GM21619 (cell line): ENCODE measurements around the gene S100A11.
"Not testable (repeated sequence)": the region's sequence is repeated elsewhere in the genome, so short reads cannot be mapped to it uniquely, and the experiment has no call there.

Experiments used
- ATAC-seq: cut with Tn5 transposase; IDR thresholded peaks from one replicate; pipeline ENCODE4 v1.9.1; 2021; ENCODE audit not compliant: unreplicated experiment

The S100A11 gene

DNA sequence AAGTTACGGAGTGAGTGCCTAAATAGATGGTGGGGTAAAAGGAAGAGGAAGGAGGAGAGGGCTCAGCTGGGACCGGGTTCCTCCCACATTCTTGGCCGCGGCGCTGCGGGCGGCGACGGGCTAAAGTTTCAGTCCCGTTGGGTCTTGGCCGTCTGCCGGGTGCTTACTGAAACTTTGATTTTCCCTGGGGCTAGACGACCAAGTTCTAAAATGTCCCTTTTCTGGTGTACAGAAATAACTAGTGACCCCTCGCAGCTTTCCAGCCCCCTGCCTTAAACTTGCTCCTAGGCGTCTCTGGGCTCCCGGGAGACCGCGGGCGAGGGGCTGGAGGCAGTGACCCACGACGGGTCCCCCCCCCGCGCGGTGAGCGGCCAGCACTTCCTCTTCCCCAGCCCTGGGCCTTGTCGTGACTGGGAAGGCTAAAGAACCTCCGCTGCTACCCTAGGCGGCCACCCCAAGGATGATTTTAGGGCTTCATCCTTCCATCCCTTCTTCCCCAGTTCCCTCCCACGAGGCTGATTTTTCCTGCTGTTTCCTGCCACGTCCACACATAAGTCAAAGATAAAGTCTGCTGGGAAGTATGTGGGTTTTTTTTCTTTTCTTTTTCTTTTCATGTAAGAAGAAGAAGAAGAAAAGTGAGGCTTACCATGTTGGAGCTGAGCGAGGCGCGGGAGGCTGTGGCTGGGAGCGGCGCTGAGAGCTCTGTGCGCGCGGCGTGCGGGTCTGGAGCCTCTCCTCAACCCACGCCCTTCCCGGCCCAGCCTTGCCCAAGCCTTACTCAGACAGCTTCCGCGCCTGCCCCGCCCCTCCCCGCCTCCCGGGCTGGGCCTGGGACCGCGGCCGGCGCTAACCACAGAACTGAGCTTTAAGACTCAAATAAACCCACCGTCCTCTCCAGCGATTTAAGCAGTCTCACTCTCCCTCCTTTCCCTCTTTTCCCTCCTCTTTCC, at the start of gene S100A11:
S100A11 (minus strand) TSS at position 738 of the 950 bp plus-strand sequence; CDS start at position 649, 89 bp downstream.
- ATAC-seq: peak; percentile 37

DNA sequence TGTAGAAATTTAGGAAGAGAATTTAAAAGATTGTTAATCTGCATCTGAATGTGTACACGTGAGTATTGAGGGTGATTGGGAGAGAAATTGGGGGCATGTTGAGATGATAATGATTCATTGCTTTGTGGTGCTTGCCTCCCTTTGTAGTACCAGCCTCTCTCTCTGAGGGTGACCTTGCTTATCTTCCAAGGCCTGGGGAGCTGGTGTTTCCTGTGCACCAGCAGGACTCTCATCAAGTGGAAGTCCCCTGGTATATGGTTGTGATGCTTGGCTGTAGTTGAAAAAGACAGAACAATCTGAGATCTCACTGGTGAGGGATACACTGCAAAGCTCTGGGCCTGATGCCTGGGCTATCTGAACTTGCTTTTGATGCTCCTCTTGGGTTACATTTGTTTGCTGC, 48.0 kb upstream of the S100A11 start:
- no peak for ATAC-seq

DNA sequence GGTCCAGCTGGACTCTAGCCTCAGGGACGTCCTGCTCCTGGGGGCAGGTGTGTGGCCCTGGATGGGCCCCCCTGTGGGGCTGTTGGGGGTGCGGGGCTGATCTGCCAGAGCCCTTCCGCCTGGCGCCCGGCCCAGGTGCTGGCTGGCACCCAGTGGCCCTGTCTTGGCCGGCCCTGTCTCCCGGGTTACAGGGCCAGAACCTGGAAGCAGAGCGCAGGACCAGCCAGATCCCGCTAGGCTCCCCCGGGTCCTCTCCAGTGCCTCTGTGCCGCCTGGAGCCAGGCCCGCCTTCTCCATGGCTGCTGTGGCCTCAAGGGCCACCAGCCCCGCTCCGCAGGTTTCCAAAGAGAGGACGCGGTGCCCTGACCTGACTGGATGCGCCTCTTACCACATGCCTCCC, 44.2 kb upstream of the S100A11 start:
- ATAC-seq: not testable (repeated sequence)

- ATAC-seq: not testable (repeated sequence)
Measured at GRCh38 chr1:152080494-152080893, 43.7 kb upstream of the S100A11 start.

DNA sequence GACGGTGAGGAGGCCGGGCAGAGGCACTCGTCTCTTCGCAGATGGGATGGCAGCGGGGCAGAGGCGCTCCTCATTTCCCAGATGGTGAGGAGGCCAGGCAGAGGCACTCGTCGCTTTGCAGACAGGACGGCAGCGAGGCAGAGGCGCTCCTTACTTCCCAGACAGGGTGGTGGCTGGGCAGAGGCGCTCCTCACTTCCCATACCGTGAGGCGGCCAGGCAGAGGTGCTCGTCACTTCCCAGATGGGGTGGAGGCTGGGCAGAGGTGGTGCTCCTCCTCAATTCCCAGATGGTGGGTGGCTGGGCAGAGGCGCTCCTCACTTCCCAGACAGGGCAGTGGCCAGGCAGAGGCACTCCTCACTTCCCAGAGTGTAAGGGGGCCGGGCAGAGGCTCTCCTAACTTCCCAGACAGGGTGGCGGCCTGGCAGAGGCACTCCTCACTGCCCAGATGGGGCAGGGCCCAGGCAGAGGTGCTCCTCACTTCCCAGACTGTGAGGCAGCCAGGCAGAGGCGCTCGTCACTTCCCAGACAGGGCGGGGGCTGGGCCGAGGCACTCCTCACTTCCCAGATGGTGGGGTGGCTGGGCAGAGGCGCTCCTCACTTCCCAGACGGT, 42.1 kb upstream of the S100A11 start:
- ATAC-seq: no peak

DNA sequence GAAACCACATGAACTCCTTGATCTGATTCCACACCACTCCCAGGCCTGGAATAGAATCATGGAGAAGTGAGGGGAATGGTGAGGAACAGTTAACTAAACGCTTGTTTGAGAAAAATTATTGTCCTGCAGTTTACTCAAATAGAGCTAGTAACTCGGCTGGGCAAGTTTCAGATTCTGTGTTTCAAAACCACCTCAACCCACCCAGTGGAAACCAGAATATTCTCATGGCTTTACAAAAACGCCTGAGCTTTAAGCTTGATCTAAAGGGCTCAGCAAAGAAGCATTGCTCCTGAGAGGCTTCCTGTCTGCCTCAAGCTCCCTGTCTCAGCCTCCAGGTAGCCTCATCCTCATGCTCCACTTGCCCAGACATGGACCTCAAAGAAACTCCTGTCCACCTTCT, 35.5 kb upstream of the S100A11 start:
- no peak for ATAC-seq

GRCh38 chr1:152071123-152071522, 34.3 kb upstream of the S100A11 start:
- ATAC-seq: no peak

GRCh38 chr1:152067929-152068328, 31.1 kb upstream of the S100A11 start:
- ATAC-seq: no peak

DNA sequence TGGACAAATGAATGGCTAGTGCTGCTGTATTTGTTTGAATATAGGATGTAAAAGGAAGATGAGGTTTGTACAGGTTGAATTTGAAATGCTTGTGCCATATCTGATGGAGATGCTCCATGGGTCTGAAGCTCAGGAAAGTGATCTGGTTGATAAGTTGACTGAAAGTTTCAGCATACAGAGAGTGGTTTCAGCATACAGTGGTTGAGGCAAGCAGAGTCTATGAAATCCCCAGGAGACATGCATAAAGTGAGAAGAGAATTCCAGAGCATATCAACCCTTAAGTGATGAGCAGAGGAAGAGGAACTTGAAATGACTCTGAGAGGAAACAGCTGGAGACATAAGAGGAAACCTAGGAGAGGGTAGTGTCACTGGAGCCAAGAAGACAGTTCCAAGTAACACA, 30.3 kb upstream of the S100A11 start:
- ATAC-seq: no peak

DNA sequence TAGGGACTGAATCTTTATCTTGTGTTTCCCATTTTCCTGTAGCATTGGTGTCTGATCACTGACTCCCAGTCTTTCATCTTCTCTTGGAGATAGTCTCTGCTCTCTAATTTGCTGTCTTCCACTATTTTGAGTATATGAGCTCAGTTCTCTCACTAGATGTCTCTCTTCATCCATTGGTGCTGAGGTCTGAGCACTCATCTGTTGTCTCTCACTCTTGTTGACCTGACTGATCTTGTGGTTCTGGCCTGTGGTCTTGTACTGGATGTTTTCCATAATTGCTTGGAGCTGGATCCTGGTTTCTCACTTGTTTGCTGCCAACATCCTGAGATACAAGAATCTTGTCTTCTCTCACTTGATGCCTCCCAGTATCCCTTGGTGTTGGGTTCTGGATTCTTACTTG, 25.1 kb upstream of the S100A11 start:
- ATAC-seq: no peak

DNA sequence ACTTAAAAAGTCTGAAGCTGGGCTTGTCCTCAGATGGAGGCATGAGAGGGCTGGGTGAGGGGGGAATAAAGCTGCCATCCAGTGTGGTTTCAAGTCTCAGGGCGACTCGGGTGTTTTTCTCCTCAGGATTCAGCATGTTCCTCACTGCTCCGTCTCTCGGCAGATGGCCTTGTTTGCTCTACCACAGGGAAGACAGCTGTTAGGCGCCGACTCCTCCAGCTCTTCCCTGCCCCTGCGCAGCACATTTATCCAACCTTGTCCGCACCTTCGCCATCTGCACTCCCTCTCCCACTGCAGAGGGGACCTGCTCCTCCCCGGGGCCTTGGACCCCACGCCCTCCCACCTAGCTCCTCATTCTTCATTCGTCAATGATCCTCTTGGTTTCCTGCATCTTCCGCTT, 16.6 kb upstream of the S100A11 start:
- no peak for ATAC-seq

- no peak for ATAC-seq
Measured at GRCh38 chr1:152052606-152053005, 15.8 kb upstream of the S100A11 start.

DNA sequence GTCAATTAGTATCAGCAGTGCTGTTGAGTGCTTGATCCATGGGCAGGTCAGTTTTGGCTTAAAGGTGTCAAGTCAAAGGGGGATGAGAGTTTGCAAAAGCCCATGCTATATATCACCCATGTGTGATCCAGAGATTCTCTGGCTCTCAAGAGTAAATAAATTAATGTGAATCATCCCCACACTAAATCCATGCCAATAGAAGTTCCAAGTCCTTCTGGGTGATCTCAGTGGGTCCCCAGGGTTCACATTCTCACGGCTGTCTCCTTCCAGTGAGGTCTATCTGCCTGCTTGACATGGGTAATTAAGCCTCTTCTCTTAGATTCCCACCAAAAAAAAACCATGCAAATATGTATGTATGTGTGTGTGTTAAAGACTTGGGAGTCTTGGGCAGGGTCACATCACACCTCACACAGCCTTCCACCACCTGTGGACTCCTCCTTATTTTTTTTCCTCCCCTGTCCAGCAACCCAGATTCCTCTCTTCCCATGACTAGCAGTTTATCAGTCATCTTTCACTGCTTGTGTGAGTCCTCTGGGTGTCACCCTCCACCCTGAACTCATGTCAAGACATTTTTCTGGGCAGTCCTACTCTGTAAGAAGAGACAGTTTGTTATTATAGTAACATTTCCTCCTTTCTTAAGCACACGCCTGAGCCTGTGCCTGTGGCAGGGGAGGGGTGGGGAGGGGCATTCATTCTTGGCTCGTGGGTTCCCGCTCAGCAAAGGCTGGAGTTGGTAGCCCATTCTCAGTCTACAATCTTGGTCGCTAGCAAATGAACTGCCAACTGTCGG, 14.3 kb upstream of the S100A11 start:
- no peak for ATAC-seq

GRCh38 chr1:152049291-152050083, 12.7 kb upstream of the S100A11 start:
- ATAC-seq: no peak

DNA sequence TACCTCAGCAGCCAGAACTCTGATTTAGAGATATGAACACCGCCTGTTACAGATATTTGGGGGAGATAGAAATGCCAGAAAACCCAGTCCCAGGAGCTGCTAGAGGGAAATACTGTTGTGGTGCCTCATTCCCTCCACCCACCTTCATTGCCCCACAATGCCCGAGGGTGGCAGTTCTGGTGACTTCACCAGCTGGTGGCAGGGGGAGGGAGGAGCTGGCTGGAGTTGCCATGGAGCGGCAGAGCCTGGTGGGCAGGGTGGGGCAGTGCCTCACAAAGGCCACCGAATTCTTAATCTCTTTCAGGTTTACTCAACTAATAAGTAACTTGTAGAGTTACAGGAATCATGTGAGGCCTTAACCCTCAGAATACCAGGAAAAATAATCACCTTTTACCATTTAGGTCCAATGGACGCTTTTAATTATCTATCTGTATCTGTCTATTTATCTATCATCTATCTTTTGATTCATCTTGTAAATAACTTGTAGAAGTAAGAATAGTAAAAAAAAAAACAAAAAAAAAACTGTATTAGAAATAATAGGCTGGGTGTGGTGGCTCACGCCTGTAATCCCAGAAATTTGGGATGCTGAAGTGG, 11.7 kb upstream of the S100A11 start:
- ATAC-seq: peak; percentile 5

DNA sequence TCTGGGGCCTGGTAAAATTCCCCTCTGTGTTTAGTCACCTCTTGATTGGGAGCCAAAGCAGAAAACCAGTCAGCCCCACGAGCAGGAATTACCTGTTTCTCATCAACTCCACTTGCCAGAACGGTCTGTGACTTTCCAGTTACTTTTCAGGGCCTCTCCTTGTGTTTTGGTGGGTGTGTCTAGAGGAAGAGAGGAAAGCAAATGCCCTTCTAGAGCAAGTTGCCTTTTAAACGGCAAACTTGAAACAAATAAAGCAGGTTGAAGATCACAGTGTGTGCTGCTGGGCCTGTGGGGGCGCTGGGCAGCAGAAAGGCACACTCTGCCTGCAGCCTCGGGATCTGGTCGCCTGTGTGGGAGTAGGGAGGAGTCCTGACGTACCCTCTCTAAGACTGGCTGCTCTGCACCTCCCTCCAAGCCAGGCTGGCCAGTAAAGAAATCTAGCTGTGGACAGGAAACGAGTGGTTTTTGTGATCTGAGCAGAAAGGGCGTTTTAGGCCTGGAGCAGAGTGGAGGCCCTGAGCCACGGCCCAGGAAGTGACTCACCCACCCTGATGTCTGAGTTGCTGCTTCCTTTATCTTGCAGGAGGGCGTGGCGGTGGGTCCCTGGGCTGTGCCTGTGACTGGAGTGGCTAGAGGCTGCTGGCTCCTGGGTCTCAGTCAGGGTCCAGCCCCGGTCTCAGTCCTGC, 11.1 kb upstream of the S100A11 start:
- ATAC-seq: peak; percentile 96

GRCh38 chr1:152047413-152047729, 10.6 kb upstream of the S100A11 start:
- no peak for ATAC-seq

- ATAC-seq: no peak
Measured at GRCh38 chr1:152044386-152044785, 7.6 kb upstream of the S100A11 start.

GRCh38 chr1:152043870-152044269, 7.1 kb upstream of the S100A11 start:
- ATAC-seq: no peak

DNA sequence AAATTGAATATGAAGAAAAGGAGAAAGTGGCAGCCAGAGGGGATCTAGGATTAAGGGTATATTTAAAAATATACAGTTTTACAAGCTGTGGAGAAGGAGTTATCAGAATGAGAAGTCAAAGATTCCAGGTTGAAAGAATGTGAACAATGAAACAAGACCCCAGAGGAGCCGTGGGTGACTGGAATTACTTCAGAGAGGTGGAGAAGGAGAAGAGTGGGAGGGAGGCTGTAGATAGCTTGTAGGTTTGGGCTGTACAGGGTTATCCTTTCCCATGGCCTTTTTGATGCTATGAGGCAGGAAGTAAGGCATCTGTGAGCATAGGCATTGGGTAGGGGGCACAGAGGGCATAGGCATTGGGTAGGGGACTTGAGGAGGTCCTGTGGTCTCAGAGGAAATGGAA, 5.2 kb upstream of the S100A11 start:
- ATAC-seq: no peak
